Ecto neural progenitor cell (in vitro differentiated cells): ENCODE data around the gene TBCC.
"Not testable (repeated sequence)": the region's sequence is repeated elsewhere in the genome, so short reads cannot be mapped to it uniquely, and the experiment has no call there.

Experiments
- DNase-seq: peaks from one replicate; pipeline ENCODE4 v3.0.0-alpha.2; 2018; ENCODE audit warnings: low spot score

Gene TBCC, protein sequence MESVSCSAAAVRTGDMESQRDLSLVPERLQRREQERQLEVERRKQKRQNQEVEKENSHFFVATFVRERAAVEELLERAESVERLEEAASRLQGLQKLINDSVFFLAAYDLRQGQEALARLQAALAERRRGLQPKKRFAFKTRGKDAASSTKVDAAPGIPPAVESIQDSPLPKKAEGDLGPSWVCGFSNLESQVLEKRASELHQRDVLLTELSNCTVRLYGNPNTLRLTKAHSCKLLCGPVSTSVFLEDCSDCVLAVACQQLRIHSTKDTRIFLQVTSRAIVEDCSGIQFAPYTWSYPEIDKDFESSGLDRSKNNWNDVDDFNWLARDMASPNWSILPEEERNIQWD

DNA sequence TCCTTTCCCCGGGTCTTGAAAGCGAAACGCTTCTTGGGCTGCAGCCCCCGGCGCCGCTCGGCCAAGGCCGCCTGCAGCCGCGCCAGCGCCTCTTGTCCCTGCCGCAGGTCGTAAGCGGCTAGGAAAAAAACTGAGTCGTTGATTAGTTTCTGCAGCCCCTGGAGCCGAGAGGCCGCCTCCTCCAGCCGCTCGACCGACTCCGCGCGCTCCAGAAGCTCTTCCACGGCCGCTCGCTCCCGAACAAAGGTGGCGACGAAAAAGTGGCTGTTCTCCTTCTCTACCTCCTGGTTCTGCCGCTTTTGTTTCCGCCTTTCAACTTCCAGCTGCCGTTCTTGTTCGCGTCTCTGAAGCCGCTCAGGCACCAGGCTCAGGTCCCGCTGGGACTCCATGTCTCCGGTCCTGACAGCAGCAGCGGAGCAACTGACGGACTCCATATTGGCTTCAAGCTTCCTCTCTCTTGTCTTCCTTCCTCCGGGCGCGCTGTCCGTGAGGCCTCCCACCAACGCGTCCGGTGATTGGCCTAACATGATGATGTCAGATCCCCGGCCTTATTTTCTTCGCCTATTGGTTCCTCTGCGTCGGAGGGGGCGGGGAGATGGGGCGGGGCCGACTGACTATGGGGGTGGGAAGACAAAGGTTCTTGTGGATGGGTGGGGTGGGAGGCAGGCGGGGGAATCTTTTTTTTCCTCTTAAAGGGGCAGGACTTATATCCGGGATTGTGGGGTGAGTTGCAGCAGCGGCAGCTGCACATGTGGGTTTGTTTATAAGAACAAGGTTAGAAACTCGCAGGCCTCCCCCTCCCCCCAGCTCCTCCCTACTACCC is at the start of gene TBCC:
TSS of gene TBCC (minus strand) at position 464 of the 823 bp plus-strand sequence. CDS start at position 434, 30 bp downstream.
- peak; percentile 97 for DNase-seq

DNA sequence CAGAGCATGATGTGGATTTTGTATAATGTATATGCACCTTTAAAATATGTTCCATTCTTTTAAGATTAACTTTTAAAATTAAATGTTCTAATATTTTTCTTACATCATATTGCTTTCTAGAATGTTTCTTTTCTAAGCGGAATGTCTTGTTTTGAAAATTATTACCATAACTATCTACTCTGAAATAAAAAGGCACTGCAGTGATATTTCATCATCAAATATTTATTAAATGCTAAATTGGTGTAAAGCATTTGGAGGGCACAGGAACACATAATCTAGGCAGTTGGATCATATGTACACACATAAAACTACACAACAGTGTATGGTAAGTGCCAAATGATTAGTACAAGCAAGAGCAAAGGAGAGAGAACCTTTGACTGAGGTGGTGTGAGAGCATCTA is 49.7 kb upstream of the TBCC start:
- DNase-seq: no peak

DNA sequence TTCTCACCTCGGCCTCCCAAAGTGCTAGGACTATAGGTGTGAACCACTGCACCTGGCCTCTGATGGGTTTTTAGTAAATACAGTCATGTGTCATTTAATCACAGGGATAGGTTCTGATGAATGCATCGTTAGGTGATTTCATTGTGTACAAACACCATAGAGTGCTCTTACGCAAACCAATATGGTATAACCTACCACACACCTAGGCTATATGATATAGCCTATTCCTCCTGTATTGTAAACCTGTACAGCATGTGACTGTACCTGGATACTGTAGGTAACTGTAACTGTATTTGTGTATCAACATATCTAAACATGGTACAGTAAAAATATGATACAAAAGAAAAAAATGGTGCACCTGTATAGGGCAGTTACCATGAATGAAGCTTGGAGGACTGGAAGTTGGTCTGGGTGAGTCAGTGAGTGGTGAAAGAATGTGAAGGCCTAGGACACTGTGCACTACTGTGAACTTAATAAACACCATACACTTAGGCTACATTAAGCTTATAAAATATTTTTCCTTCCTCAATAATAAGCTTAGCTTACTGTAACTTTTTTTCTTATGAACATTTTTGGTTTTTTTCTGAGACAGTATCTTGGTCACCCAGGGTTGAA is 45.9 kb upstream of the TBCC start:
- DNase-seq: no peak

DNA sequence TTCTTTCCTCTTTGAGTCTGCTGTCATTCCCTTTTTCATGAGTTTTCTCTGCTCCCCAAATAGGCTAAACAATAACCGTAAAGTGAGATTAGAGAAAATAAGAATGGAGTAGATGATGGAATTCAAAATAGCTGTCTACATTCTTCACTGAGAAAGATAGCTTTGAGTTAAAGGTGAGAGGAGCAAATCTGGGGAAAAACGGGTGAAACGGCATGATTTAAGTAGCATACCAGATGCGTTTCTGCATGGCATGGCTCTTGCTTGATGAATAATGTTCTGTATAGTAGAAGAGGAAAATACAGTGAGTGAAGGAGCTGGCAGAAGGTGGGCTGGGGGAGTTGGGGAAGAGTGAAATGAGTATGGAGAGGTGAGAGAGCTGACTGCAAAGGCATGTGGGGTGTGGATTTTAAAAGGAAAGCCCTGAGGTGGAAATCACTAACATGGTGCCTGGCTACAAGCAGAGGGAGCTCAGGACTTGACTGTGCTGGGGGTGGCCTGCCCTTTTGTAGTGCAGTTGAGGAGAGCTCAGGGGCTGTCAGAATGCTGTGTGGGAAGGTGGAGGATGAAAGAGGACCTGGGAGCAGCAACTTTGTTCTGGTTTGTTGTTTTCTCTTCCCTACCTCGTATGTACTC is 44.8 kb upstream of the TBCC start:
- peak; percentile 54 for DNase-seq

DNA sequence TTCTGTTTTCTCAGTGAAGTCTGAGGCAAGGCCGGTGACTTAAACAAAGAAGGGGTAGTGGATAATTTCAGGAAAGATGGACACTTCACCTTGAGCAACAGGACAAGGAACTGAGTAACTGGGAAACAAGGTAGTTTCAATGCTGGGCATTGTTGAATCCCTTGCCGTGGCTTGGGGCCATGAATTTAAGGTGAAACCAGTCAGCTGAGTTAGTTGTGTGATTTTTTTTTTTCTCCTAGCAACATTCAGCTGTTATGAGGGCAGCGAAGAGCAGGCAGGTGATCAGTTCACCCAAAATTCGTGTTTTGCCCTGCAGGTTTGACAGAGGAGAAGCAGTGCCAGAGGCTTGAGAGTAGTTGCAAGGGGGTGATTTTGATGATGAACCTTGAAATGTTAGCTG is 42.8 kb upstream of the TBCC start:
- DNase-seq: no peak

DNA sequence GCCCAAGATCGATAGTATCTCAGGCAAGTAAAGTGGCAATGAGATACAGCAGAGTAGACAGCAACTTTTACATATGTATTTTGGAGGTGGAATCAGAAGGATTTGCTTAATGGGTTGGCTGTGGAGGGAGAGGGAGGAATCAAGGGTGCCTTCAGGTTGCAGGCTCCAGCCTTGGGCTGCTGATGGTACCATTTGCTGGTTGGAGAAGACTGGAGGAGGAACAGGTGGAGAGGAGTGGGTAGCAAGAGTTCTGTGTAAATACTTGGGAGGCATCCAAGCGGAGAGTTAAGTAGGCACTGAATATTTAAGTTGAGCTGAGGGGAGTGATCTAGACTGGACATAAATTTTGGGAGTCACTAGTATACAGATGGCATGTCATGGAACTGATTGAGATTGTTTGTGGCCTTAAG is 41.2 kb upstream of the TBCC start:
- DNase-seq: no peak

DNA sequence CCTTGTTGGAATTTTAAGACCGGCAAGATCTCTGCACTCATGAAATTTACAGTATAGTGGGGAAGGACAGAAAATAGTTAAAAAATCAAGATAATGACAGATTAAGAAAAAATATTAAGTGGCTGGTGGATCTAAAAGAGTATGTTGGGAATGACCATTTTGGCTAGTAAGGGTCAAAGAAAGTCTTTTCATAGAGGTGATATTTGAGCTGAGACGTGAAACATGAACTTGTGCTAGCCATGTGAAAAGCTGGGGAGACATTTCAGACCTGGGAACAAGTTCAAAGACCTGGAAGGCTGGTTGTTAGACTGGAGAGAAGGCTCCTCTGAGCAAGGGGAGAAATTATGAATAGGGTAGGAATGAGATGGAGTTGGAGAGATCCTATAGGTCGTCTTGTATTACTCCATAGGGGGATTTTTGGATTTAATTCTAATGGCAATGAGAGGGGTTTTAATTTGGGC is 40.7 kb upstream of the TBCC start:
- no peak for DNase-seq

DNA sequence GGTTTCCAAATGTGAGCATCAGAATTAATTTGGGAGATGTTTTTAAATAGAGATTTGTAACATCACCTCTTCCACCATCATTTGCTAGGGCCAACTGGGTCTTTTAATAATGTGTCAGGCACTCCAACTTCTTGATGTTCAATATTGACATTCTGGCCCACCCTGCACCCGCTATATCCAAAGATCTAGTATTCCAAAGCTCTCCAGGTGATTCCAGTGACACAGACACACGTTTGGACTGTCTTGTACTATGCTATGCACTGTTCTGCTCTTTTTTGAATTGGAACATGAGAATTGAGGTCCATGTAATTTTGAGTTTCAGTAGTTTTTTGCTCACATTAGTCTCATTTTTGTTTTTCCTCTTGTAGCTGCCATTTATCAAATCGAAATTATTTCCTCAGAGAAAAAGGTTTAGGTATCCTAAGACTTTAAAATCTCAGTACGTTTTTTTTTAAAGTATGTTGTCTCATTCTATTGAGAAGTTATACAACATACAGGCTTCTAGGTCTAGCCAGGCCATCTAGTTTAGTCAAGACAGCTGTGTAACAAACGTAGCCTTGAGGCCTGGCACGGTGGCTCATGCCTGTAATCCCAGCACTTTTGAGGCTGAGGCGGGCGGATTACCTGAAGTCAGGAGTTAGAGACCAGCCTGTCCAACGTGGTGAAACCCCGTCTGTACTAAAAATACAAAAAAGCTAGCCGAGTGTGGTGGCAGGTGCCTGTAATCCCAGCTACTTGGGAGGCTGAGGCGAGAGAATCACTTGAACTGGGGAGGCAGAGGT is 39.0 kb upstream of the TBCC start:
- DNase-seq: no peak

DNA sequence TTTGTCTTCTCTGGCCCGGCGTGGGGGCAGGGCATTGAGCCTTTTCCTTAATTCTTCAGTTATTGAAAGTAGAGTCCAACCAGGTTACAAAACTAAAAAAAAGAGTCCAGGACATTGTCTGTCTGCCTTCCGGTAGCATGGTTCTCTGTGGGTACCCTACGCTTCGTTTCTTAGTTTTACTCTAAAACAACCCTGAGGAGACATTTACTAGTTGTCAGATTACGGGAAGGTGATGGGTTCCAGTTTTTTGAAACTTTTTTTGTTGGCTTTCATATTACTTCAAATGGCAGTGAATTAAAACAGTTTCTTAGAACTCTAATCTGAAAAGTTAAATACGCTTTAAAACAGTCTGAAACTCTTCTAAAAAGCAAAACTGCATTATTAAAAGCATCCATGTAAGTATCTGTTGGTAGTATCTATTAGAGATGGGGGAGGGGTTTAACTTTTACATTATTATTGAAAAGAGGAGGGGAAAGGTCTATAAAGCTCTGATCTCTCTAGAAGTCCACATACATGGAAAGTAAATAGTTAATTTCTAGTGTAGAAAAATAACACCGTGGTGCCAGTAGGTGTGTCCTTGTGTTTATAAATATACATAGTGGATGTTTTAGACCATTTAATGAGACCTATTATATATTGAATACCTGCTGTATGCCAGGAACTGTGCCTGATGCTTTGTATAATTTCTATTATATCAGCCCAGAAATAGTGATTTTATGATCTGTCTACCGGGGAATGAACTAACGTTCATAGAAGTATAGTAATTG is 38.2 kb upstream of the TBCC start:
- no peak for DNase-seq

DNA sequence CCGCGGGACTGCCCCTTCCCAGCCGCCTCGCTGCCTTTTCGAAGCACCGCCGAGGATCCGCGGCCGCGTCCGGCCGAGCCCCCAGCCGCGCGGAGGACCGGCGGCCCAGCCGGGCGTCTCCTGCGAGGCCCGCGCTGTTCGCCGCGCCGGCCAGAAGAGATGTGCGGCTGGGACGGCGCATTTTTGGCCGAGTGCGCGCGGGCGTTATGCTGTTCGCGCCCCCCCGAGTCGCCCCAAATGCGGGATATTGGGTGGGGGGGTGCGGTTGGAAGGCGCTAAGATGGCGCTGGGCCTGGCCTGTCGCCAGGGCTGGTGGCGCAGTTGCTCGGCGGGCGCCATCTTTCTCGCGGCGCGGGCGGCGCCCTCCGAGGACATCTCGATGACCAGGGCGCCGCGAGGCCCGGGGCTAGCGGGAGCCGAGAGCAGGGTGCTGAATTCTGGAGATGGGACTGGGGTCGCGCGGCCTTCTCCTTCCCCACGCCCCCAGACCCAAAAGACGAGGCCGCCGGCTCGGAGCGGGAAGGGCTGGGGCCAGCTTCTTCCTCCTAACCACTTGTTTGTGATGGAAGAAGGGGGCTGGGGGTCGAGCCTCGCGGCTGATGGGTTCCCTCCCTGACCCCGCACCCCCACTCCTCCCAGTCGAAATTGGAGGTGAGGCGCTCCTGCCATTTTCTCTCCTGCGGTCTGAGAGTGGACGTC is 37.4 kb upstream of the TBCC start:
- DNase-seq: peak; percentile 82

DNA sequence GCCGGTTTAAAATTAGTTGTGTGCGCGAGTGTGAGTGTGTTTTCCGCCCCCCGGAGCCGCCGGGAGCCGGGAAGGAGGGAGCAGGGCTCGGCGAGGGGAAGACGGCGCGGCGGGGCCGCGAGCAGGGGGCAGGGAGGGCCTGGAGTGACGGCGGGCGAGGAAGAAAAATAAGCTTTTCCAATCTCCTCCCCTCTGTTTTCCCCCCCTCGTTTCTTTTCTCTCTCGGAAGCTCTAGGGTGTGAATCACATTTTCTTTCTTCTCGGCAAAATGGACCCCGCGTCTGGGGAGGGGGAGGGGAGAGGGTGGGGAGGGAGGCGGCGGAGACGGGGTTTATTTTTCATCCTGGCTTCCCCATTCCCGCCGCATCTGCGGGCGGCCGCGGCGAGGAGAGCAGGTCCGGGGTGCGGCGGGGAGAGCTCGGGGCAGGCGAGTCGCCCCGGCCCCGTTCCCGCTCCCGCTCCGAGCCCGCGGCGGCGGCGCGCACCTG is 36.8 kb upstream of the TBCC start:
- no peak for DNase-seq

DNA sequence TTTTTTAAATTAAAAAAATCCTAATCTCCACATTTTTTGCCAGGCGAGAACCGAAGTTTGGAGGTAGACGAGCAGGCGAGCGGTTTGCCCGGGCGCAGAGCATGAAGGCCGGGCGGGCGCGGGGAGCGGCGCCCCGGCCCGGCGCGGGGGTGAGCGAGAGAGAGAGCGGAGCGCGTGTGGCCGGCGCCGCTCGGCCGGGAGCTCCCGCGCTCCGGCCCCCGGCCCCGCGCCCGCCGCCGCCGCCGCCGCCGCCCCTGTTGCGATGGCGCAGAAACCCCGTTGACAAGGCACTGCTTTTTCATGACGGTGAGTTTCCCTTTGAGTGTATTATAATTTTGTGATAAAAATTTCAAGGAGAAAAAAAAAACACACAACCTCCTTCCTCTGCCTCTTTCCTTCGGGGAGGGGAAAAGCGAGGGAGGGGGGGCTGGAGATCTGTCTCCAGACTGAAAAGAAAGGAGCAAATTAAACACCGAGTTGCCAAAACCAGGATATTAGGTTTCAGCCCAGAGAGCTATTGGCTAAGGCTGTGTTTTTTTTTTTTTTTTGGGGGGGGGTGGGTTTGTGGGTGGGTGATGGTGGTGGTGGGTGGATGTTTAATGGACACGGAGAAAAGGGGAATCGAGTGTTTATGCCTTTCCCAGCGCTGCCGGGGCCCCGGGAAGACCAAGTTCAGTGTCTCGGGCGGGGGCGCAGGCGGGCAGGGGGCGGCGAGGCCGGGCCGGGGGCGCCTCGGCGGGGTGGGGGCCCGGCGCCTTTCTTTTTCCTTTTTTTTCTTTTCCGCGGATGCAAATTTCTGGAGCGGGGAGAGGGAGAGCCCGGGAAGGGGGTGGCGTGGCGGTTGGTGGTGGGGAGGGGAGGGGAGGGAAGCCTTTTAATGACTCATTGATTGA is 36.1 kb upstream of the TBCC start, which contains the start of gene BICRAL:
TSS of gene BICRAL (plus strand) at position 257 of the 893 bp plus-strand sequence. CDS start 39,971 bp downstream, outside the sequence.
- peak; percentile 70 for DNase-seq

DNA sequence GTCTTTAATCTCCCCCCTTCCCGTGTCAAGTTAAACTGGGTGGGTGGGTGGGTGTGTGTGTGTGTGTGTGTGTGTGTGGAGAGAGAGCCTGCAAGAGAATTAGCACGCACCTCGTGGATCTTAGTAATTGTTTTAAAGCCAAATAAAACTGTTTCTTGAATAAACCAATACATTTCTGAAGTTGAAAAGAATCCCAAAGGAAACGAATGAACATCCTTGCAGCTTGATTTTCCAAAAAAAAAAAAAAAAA is 35.6 kb upstream of the TBCC start:
- no peak for DNase-seq

DNA sequence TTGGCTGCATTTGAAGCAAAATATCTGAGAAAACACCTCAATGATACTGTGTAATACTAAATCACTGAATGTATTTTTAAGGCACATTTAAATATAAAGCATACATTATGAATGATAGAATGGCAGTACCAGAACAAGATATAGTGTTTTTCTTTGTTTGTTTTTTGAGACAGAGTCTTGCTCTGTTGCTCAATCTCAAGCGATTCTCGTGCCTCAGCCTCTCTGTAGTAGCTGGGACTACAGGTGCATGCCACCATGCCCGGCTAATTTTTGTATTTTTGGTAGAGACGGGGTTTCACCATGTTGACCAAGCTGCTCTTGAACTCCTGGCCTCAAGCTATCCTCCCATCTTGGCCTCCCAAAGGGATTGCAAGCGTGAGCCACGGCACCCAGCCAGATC is 33.6 kb upstream of the TBCC start:
- DNase-seq: no peak

DNA sequence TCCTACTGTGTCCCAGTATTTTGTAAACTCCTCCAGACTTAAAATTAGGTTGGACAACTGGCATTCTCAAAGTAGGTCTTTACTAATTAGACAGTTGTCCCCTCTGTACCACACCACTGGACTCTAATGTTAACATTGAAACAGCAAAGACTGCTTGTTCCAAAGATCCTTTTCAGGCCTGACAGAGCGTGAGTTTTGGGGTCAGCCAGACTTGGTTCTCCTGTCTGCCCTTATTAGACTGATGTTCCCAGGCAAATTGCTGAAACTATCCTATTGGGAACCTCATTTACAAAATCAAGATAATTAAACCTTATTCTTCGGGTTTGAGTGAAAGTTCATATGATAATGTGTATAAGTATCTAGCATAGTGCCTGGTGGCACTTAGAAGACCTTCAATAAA is 32.2 kb upstream of the TBCC start:
- no peak for DNase-seq

DNA sequence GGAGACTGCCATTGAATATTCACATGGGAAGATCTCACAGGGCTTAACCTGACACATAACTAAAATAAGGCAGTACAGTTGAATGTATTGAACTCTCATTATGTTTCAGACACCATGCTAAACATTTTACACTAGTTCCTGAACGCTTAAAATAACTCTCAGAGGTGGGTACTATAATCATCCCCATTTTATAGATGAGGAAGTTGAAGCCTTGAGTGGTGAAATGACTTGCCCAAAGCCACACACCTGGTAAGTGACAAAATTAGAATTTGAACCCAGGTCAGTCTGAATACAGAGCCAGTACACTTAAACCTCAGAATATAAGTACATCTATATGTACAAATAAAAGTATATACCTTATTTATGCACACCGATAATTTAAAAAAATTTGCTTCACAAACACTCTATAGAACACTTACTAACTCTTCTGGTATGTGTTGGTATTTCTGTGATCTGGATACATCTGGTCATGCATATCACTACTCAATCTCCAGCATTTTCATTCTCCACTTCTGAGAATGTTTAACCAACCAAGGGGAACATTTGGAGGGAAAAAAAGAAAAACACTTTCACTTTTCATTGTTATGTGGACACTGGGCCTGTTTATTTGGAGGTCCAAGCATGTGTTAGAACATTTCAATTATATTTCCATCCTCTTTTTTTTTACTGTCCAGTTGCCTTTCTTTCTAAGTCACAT is 31.4 kb upstream of the TBCC start:
- no peak for DNase-seq

DNA sequence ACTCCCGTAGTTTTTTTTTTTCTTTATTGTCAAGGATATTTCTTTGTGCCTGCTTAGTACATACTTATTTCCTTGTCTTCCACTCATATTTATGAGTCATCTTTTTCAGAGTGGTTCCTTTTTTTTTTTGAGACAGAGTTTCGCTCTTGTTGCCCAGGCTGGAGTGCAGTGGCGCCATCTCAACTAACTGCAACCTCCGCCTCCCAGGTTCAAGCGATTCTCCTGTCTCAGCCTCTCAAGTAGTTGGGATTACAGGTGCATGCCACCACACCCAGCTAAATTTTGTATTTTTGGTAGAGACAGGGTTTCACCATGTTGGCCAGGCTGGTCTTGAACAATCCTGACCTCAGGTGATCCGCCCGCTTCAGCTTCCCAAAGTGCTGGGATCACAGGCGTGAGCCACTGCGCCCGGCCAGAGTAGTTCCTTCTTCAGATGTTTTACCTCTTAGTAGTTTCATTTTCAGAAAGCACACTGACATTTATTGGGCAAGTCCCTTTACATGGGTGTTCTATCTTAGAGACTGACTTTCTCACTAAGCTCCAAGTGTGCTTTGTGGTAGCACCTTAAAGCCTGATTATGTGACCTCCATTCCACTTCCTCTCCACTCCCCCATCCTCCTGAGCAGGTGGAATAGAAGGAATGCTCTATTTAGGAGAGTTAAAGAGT is 29.1 kb upstream of the TBCC start:
- DNase-seq: not testable (repeated sequence)

DNA sequence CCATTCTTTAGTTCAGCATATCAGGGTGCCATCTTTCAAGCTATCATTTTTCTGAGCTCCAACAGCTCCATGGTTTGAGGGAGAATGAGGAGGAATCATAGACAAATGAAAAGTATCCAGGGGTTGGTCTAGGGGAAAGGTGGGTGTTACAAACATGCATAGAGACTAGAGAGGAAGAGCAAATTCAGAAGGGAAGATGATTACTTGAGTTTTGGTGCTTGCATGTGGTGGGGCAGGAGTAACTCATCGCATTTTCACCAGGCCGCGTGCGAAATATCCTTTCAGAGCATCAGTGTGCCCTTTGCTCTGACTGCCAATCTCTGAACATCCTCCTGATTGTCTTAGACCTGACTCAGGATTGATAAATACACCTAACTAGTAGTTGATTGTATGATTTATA is 28.3 kb upstream of the TBCC start:
- no peak for DNase-seq
